Neuronal stem cell (in vitro differentiated cells): ENCODE results near the gene SFMBT2.

ENCODE experiments used
- DNase-seq: peaks from one replicate; pipeline ENCODE4 v3.0.0-alpha.2; 2013; ENCODE audit warnings: low spot score
- H2AFZ ChIP-seq: one replicate; pipeline ENCODE4 v1.6.1; 2013; ENCODE audit warnings: mild to moderate bottlenecking, low read length, inconsistent platforms
- H2AK5ac ChIP-seq: 2 replicates; pipeline ENCODE4 v1.6.1; 2013; ENCODE audit warnings: low read depth, mild to moderate bottlenecking, inconsistent platforms, low read length, moderate library complexity, mixed read lengths
- H2BK120ac ChIP-seq: 2 replicates; pipeline ENCODE4 v1.6.1; 2013; ENCODE audit warnings: low read depth, mild to moderate bottlenecking, inconsistent platforms, low read length, moderate library complexity, mixed read lengths
- H2BK12ac ChIP-seq: one replicate; pipeline ENCODE4 v1.6.1; 2013; ENCODE audit warnings: low read length, inconsistent platforms
- H2BK15ac ChIP-seq: 2 replicates; pipeline ENCODE4 v1.6.1; 2013; ENCODE audit warnings: mild to moderate bottlenecking, low read length, inconsistent platforms, mixed read lengths
- H2BK5ac ChIP-seq: one replicate; pipeline ENCODE4 v1.6.1; 2013; ENCODE audit warnings: inconsistent platforms, mild to moderate bottlenecking, low read length, moderate library complexity
- H3K14ac ChIP-seq: one replicate; pipeline ENCODE4 v1.6.1; 2013; ENCODE audit warnings: low read length, inconsistent platforms
- H3K18ac ChIP-seq: 2 replicates; pipeline ENCODE4 v1.6.1; 2013; ENCODE audit warnings: low read length, inconsistent platforms
- H3K23ac ChIP-seq: 2 replicates; pipeline ENCODE4 v1.6.1; 2013; ENCODE audit warnings: low read depth, mild to moderate bottlenecking, mixed read lengths, low read length, inconsistent platforms; ENCODE audit not compliant: poor library complexity
- H3K27ac ChIP-seq: replicated peaks from 3 replicates; pipeline ENCODE4 v1.5.1; 2013; ENCODE audit warnings: low read length, inconsistent platforms
- H3K27me3 ChIP-seq, 3 experiments: 2 replicates each; pipeline ENCODE4 v1.6.1; 2013; ENCODE audit warnings: low read length in 3 of 3, mild to moderate bottlenecking in 2 of 3, inconsistent platforms in 1 of 3, low read depth in 1 of 3, mixed read lengths in 1 of 3, moderate library complexity in 1 of 3; ENCODE audit not compliant: control insufficient read depth in 3 of 3, insufficient read depth in 3 of 3
- H3K36me3 ChIP-seq, 2 donors: replicated peaks in 1 of 2; 2 replicates each; pipeline ENCODE4 v1.6.1; 2013; ENCODE audit warnings: low read length in 2 of 2; ENCODE audit not compliant: control insufficient read depth in 2 of 2, insufficient read depth in 2 of 2
- H3K4ac ChIP-seq: 2 replicates; pipeline ENCODE4 v1.6.1; 2013; ENCODE audit warnings: inconsistent platforms, mild to moderate bottlenecking, low read length, moderate library complexity
- H3K4me1 ChIP-seq, 2 donors: 1 replicate in 1 of 2; 2 replicates in 1 of 2; pipeline ENCODE4 v1.6.1; 2013; ENCODE audit warnings: low read length in 2 of 2, low read depth in 1 of 2; ENCODE audit not compliant: control insufficient read depth in 2 of 2, insufficient read depth in 1 of 2
- H3K4me2 ChIP-seq: one replicate; pipeline ENCODE4 v1.6.1; 2013; ENCODE audit warnings: mild to moderate bottlenecking, low read length, inconsistent platforms; ENCODE audit not compliant: insufficient read depth, poor library complexity, severe bottlenecking
- H3K4me3 ChIP-seq, 2 donors: 2 replicates each; pipeline ENCODE4 v1.5.1; 2013; ENCODE audit warnings: low read length in 2 of 2, mild to moderate bottlenecking in 2 of 2, inconsistent platforms in 1 of 2, moderate library complexity in 1 of 2
- H3K79me1 ChIP-seq: one replicate; pipeline ENCODE4 v1.6.1; 2013; ENCODE audit warnings: low read depth, mild to moderate bottlenecking, inconsistent platforms, low read length, moderate library complexity
- H3K9ac ChIP-seq: one replicate; pipeline ENCODE4 v1.6.1; 2013; ENCODE audit warnings: mild to moderate bottlenecking, low read depth, low read length, inconsistent platforms; ENCODE audit not compliant: poor library complexity
- H3K9me3 ChIP-seq, 2 donors: replicated peaks in 1 of 2; 2 replicates each; pipeline versions ENCODE3 to v1.6.1; 2013; ENCODE audit warnings: low read length in 2 of 2, mild to moderate bottlenecking in 2 of 2, inconsistent platforms in 1 of 2, low read depth in 1 of 2, mixed read lengths in 1 of 2, moderate library complexity in 1 of 2; ENCODE audit not compliant: control insufficient read depth in 2 of 2, insufficient read depth in 1 of 2
- H4K8ac ChIP-seq: one replicate; pipeline ENCODE4 v1.6.1; 2013; ENCODE audit warnings: low read depth, mild to moderate bottlenecking, inconsistent platforms, low read length, moderate library complexity
- H4K91ac ChIP-seq: one replicate; pipeline ENCODE4 v1.6.1; 2013; ENCODE audit warnings: low read length, low read depth, mild to moderate bottlenecking, inconsistent platforms; ENCODE audit not compliant: poor library complexity
- WGBS, 2 donors: extraction: QIAGEN DNeasy Blood & Tissue Kit; methylation state at CpG; one replicate each; pipeline ENCODE4 v1.1.7; 2013; ENCODE audit warnings: missing lambda C conversion rate in 2 of 2, mixed read lengths in 1 of 2; ENCODE audit not compliant: insufficient read length in 2 of 2, insufficient replicate concordance in 1 of 2; ENCODE audit errors: extremely low coverage in 2 of 2; 5-methylcytosine and 5-hydroxymethylcytosine counted together

The SFMBT2 gene

GRCh38 chr10:7173948-7174347 is 236.9 kb downstream of the SFMBT2 start:
- Histone ChIP-seq H2AFZ (no peak overlapping the region), H2BK15ac (no peak overlapping the region), H4K8ac (no peak overlapping the region), H3K79me1 (peaks cover 1% of the 10 kb centered on the region), H3K14ac (no peak overlapping the region), H3K27ac (no peak overlapping the region), H2BK120ac (no peak overlapping the region), H3K36me3 (peaks cover 0 to 2% of the 10 kb centered on the region in 2 donors), H3K18ac (no peak overlapping the region), H2BK5ac (no peak overlapping the region), H3K9me3 (peaks cover 0 to 4% of the 10 kb centered on the region in 2 donors), H3K9ac (no peak overlapping the region), H2AK5ac (no peak overlapping the region), H3K23ac (no peak overlapping the region), H3K27me3 (no peaks in the 10 kb centered on the region), H3K4ac (no peak overlapping the region), H3K4me2 (no peak overlapping the region), H3K4me3 (no peak overlapping the region), H4K91ac (no peak overlapping the region), H3K4me1 (no peaks in the 10 kb centered on the region), H2BK12ac (no peak overlapping the region)
- no peak for DNase-seq
- no CpG with 5 or more reads among the region's 11 CpGs for WGBS, 2 donors

DNA sequence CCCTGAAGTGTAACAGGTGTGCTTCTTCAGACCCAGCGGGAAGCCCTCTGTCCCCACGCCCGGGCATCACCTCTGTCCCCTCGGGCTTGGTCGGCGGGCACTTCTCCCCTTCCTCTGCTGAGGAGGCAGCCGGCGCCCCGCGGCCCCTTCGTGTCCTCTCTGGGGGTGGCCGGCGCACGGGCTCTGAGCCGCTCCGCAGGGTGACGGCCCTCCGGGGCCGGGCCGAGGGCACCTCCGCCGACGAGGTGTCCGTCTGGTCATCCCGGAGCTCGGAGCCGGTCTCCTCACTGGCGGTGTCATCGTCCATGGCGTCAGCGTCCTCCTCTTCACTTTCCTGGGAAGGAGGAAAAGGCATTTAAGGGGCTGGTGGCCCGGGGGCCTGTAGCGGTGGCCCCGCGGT is 239.0 kb downstream of the SFMBT2 start:
- H2BK5ac ChIP-seq = no peak overlapping the region
- H2BK15ac ChIP-seq = no peak overlapping the region
- no peak overlapping the region for H2BK12ac ChIP-seq
- no CpG with 5 or more reads among the region's 35 CpGs for WGBS, 2 donors
- H3K79me1 ChIP-seq = peaks cover 1% of the 10 kb centered on the region
- H2AK5ac ChIP-seq = no peak overlapping the region
- no peaks in the 10 kb centered on the region for H3K4me1 ChIP-seq
- H3K18ac ChIP-seq = peak overlapping the region; percentile 40
- no peak overlapping the region for H3K4me2 ChIP-seq
- no peak for DNase-seq
- no peaks in the 10 kb centered on the region for H3K27me3 ChIP-seq
- H3K36me3 ChIP-seq = peaks cover 0 to 2% of the 10 kb centered on the region in 2 donors
- H4K91ac ChIP-seq = no peak overlapping the region
- H3K4me3 ChIP-seq = no peak overlapping the region
- H3K23ac ChIP-seq = no peak overlapping the region
- H3K27ac ChIP-seq = no peak overlapping the region
- H4K8ac ChIP-seq = no peak overlapping the region
- H3K4ac ChIP-seq = no peak overlapping the region
- no peak overlapping the region for H2BK120ac ChIP-seq
- H3K14ac ChIP-seq = peak overlapping the region; percentile 65
- H3K9me3 ChIP-seq = peaks cover 0 to 4% of the 10 kb centered on the region in 2 donors
- no peak overlapping the region for H3K9ac ChIP-seq
- no peak overlapping the region for H2AFZ ChIP-seq

DNA sequence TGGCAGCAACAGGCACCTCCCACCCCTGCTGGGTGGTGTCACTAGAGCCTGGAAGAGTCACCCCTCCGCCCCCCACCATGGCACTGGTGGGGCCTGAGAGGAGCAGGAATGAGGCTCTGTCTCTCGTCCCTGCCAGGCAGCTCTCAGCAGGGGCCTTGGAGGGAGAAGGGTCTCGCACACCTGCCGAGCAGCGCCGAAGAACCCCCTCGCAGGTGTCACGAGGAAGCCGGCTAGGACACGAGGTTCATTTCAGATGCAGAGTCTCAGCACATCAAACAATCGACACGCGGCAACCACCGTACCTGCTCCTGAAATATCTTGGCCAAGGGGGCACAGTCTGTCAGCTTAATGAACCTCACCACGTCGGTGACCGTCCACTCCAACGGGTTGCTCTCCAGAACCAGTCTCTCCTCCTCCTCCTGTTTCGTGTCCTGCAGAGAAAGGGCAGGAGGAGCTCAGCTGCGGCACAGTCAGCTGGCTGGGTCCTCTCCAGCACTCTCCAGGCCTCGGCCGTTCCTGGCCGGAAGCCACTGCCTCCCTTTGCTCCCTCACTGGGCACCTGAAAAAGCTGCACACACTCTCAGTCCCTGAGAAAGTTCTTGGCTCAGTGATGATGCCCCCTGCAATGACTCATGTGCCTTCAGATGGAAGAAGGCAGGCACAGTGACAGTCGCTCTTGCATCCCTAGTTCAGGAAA is 240.1 kb downstream of the SFMBT2 start:
- Histone ChIP-seq H3K4me3 (no peak overlapping the region), H2AK5ac (no peak overlapping the region), H3K4me1 (no peaks in the 10 kb centered on the region), H2BK120ac (no peak overlapping the region), H3K4ac (no peak overlapping the region), H4K91ac (no peak overlapping the region), H3K14ac (peak overlapping the region; percentile 38), H3K9me3 (peaks cover 0 to 4% of the 10 kb centered on the region in 2 donors), H3K36me3 (peaks cover 0 to 2% of the 10 kb centered on the region in 2 donors), H2BK12ac (no peak overlapping the region), H3K79me1 (peaks cover 1% of the 10 kb centered on the region), H3K9ac (no peak overlapping the region), H3K27ac (no peak overlapping the region), H2BK5ac (no peak overlapping the region), H3K27me3 (no peaks in the 10 kb centered on the region), H2BK15ac (no peak overlapping the region), H2AFZ (no peak overlapping the region), H3K18ac (no peak overlapping the region), H4K8ac (no peak overlapping the region), H3K4me2 (no peak overlapping the region), H3K23ac (peak overlapping the region; percentile 38)
- no peak for DNase-seq
- no CpG with 5 or more reads among the region's 24 CpGs for WGBS, 2 donors

DNA sequence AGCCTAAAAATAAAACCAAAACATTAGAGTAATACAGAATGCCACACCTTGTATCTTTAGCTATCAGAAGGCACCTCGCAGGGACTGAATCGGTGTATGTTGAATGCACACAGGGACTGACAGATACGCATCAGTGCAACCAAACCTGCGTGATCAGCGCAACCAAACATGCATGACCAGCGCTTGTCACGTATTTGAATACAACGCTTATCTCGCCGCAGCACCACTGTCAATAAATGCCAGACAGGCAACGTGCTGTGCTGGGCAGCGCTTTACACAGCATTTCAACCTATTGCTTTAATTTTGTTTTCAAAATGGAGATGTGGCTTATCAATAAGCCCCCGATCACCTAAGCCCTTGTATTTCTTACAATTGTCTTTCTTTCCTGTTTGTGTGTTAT is 242.4 kb downstream of the SFMBT2 start:
- no peak for DNase-seq
- Histone ChIP-seq H3K9ac (no peak overlapping the region), H2BK120ac (no peak overlapping the region), H3K18ac (no peak overlapping the region), H4K91ac (no peak overlapping the region), H2BK12ac (no peak overlapping the region), H3K4me2 (no peak overlapping the region), H3K14ac (no peak overlapping the region), H3K27me3 (no peaks in the 10 kb centered on the region), H3K27ac (no peak overlapping the region), H3K36me3 (peaks cover 0 to 2% of the 10 kb centered on the region in 2 donors), H3K23ac (no peak overlapping the region), H4K8ac (no peak overlapping the region), H3K4me3 (no peak overlapping the region), H3K9me3 (no peaks in the 10 kb centered on the region), H2BK15ac (no peak overlapping the region), H3K4ac (no peak overlapping the region), H2AFZ (no peak overlapping the region), H3K4me1 (peaks cover 0 to 3% of the 10 kb centered on the region in 2 donors), H3K79me1 (peaks cover 1% of the 10 kb centered on the region), H2AK5ac (no peak overlapping the region), H2BK5ac (no peak overlapping the region)
- no CpG with 5 or more reads among the region's 13 CpGs for WGBS, 2 donors
